MM.1S (cell line): Measurements from ENCODE around the gene OR4K5.

Experiments used
- EZH2 ChIP-seq: fragments of 300-600 bp; sonication (generic); optimal IDR thresholded peaks from 2 replicates; pipeline ENCODE3; 2017; ENCODE audit warnings: low read depth, mild to moderate bottlenecking, antibody characterized with exemption, low read length, mixed read lengths
- TF ChIP-seq, protein P1 (sequence below): fragments of 300-600 bp; sonication (generic); IDR thresholded peaks from 2 replicates; pipeline ENCODE4 v1.5.1; 2016; ENCODE audit warnings: antibody characterized with exemption, low read length, mixed read lengths

DNA sequence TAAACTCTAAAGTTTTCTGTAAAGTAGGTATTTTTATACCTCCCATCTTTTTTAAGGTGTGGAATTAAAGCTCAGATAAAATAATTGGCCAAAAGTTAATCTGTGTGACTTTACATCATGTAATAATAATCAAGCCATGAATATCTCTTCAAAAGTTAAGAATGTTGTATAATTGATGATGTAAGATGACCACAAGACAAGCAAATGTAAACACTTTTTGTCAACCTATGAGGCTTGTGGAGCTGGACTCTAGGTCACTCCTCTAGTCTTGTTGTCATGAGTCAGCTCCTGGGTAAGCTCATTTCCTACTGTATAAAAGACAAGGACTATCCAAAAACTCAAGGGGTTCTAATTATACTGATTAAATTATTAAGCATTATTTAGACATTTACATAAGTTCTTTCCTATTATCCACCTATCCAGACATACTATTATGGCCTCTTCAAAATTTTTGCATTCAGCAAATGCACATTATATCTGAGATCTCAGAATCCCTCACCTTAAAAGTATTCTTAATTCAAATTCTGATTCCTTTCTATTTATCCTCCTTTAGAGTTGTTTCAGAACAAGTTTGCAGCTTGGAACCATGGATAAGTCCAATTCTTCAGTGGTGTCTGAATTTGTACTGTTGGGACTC is at the start of gene OR4K5:
- TF ChIP-seq, protein P1, sequence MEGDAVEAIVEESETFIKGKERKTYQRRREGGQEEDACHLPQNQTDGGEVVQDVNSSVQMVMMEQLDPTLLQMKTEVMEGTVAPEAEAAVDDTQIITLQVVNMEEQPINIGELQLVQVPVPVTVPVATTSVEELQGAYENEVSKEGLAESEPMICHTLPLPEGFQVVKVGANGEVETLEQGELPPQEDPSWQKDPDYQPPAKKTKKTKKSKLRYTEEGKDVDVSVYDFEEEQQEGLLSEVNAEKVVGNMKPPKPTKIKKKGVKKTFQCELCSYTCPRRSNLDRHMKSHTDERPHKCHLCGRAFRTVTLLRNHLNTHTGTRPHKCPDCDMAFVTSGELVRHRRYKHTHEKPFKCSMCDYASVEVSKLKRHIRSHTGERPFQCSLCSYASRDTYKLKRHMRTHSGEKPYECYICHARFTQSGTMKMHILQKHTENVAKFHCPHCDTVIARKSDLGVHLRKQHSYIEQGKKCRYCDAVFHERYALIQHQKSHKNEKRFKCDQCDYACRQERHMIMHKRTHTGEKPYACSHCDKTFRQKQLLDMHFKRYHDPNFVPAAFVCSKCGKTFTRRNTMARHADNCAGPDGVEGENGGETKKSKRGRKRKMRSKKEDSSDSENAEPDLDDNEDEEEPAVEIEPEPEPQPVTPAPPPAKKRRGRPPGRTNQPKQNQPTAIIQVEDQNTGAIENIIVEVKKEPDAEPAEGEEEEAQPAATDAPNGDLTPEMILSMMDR: no peak
- no peak for TF ChIP-seq EZH2
